Measurements from ENCODE around the gene PTRH1. TPM values are rescaled to one million over a fixed set of nuclear protein-coding genes. Genes with fewer than 3 reads are reported as not detected.

Gene PTRH1
- total and polyA plus RNA-seq, 2 donors from 2014 or later: 20.5 to 41.3 TPM

DNA sequence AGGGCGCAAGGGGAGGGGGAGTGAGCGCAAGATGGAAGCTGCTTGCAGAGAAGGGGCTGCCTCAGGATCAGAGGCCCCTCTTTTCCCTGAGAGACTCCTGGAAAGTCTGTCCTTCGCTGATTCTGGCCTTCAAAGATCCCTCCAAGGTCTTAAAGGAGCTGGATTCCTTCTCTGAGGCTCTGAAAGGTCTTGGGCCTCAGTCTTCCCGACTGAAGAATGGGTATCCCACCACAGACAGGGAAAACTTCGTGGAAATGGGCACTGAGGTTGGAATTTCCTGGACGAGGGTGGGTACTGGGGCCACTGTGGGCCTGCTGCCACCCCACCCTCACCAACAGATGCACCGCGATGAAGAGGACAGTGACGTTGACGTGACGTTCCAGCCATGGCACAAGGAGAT, 3.1 kb downstream of the PTRH1 start:
- FAIRE-seq: no peak
- intact Hi-C loops (cut with DNase I): no loop called here

GRCh38 chr9:127711831-127712274, 3.6 kb downstream of the PTRH1 start:
- no peak overlapping the region for H3K9ac ChIP-seq (ENCODE audit: low read length in 3 of 3)
- intact Hi-C loops (cut with DNase I): no loop called here
- H3K4me1 ChIP-seq (ENCODE audit: control insufficient read depth in 2 of 3, insufficient read depth in 2 of 3, low read depth in 1 of 3, low read length in 3 of 3): peaks cover 0 to 12% (median 3%) of the 10 kb centered on the region in 3 donors
- H3K27me3 ChIP-seq (ENCODE audit: control insufficient read depth, insufficient read depth, low read length): no peaks in the 10 kb centered on the region
- FAIRE-seq (no peak), DNase-seq (no peak)
- TF ChIP-seq, protein P1, sequence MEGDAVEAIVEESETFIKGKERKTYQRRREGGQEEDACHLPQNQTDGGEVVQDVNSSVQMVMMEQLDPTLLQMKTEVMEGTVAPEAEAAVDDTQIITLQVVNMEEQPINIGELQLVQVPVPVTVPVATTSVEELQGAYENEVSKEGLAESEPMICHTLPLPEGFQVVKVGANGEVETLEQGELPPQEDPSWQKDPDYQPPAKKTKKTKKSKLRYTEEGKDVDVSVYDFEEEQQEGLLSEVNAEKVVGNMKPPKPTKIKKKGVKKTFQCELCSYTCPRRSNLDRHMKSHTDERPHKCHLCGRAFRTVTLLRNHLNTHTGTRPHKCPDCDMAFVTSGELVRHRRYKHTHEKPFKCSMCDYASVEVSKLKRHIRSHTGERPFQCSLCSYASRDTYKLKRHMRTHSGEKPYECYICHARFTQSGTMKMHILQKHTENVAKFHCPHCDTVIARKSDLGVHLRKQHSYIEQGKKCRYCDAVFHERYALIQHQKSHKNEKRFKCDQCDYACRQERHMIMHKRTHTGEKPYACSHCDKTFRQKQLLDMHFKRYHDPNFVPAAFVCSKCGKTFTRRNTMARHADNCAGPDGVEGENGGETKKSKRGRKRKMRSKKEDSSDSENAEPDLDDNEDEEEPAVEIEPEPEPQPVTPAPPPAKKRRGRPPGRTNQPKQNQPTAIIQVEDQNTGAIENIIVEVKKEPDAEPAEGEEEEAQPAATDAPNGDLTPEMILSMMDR (IDR thresholded peaks at IDR 0.05; ENCODE audit: borderline replicate concordance, extremely low read depth, insufficient read depth): no peak
- no peaks in the 10 kb centered on the region for H3K9me3 ChIP-seq (ENCODE audit: control insufficient read depth in 2 of 3, insufficient read depth in 1 of 3, low read length in 3 of 3)
- no peak overlapping the region for H3K4me3 ChIP-seq (ENCODE audit: low read length in 3 of 3)
- H3K36me3 ChIP-seq (ENCODE audit: control insufficient read depth in 2 of 3, insufficient read depth in 3 of 3, low read length in 3 of 3): no peaks in the 10 kb centered on the region
- H3K27ac ChIP-seq (ENCODE audit: low read depth in 2 of 2, low read length in 2 of 2): no peak overlapping the region

More for the DNA sequence above, 3.1 kb downstream of the PTRH1 start:
- Histone ChIP-seq H3K4me1 (ENCODE audit: control insufficient read depth in 2 of 3, insufficient read depth in 2 of 3, low read depth in 1 of 3, low read length in 3 of 3) (peaks cover 0 to 12% (median 3%) of the 10 kb centered on the region in 3 donors), H3K27me3 (ENCODE audit: control insufficient read depth, insufficient read depth, low read length) (no peaks in the 10 kb centered on the region), H3K36me3 (ENCODE audit: control insufficient read depth in 2 of 3, insufficient read depth in 3 of 3, low read length in 3 of 3) (no peaks in the 10 kb centered on the region), H3K27ac (ENCODE audit: low read depth in 2 of 2, low read length in 2 of 2) (no peak overlapping the region), H3K4me3 (ENCODE audit: low read length in 3 of 3) (no peak overlapping the region), H3K9ac (ENCODE audit: low read length in 3 of 3) (no peak overlapping the region), H3K9me3 (ENCODE audit: control insufficient read depth in 2 of 3, insufficient read depth in 1 of 3, low read length in 3 of 3) (no peaks in the 10 kb centered on the region)
- DNase-seq: no peak
- TF ChIP-seq, protein P1 (IDR thresholded peaks at IDR 0.05; ENCODE audit: borderline replicate concordance, extremely low read depth, insufficient read depth): no peak

DNA sequence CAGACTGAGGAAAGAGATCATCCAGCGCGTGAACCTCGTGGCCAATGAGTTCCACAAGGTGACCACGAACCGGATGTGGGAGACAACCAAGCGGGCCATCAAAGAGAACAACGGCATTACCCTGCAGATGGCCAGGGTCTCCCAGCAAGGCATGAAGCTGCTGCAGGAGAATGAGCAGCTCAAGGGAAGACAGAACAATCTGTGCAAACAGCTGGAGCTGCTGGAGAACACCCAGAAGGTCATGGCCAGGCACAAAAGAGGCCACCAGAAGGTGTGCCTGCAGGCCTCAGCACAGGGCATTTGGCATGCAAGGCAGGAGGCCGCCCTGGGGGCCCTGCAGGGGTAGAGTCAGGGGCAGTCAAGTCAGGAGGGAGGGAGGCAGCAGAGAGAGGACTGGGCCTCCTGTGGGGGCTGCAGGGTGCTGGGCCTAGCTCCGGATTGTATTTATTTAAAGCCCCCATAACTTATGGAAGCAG, 4.2 kb downstream of the PTRH1 start:
- Histone ChIP-seq H3K4me1 (ENCODE audit: control insufficient read depth in 2 of 3, insufficient read depth in 2 of 3, low read depth in 1 of 3, low read length in 3 of 3) (peaks cover 0 to 10% (median 3%) of the 10 kb centered on the region in 3 donors), H3K27me3 (ENCODE audit: control insufficient read depth, insufficient read depth, low read length) (no peaks in the 10 kb centered on the region), H3K9me3 (ENCODE audit: control insufficient read depth in 2 of 3, insufficient read depth in 1 of 3, low read length in 3 of 3) (no peaks in the 10 kb centered on the region), H3K9ac (ENCODE audit: low read length in 3 of 3) (no peak overlapping the region), H3K4me3 (ENCODE audit: low read length in 3 of 3) (no peak overlapping the region), H3K36me3 (ENCODE audit: control insufficient read depth in 2 of 3, insufficient read depth in 3 of 3, low read length in 3 of 3) (no peaks in the 10 kb centered on the region), H3K27ac (ENCODE audit: low read depth in 2 of 2, low read length in 2 of 2) (no peak overlapping the region)
- TF ChIP-seq, protein P1 (IDR thresholded peaks at IDR 0.05; ENCODE audit: borderline replicate concordance, extremely low read depth, insufficient read depth): no peak
- no peak for FAIRE-seq
- peak in 1 of 5 donors; percentile 51 for DNase-seq
- intact Hi-C loops (cut with DNase I): no loop called here
